ENCODE measurements around the gene NLGN3. TPM values are rescaled to one million over a fixed set of nuclear protein-coding genes. Genes with fewer than 3 reads are reported as not detected.

Gene NLGN3
- total RNA-seq, 6 experiments from 2014 or later, result 0.12 to 0.25 (median 0.14) TPM; not detected in 1

- ATAC-seq (no peak), DNase-seq (no peak)
- no peak overlapping the region for H3K4me3 ChIP-seq
- 40% methylated on average over 2 of the region's 6 CpGs for WGBS (ENCODE audit: insufficient coverage, low coverage, low lambda C conversion rate, missing lambda C conversion rate)
- no peak overlapping the region for H3K27ac ChIP-seq
- no peak for TF ChIP-seq CTCF (IDR thresholded peaks at IDR 0.05)
- TF ChIP-seq POLR2A (IDR thresholded peaks at IDR 0.05), result no peak
- intact Hi-C loops (cut with DNase I), result no loop called here
- peaks cover 0 to 19% (median 4%) of the 10 kb centered on the region in 4 donors for H3K36me3 ChIP-seq
- H3K27me3 ChIP-seq, result no peaks in the 10 kb centered on the region
- H3K4me1 ChIP-seq, result no peaks in the 10 kb centered on the region
- no peaks in the 10 kb centered on the region for H3K9me3 ChIP-seq
Observed at GRCh38 chrX:71140440-71140839, 4.2 kb upstream of the NLGN3 start.

- no peaks in the 10 kb centered on the region for H3K9me3 ChIP-seq
- H3K27me3 ChIP-seq, result no peaks in the 10 kb centered on the region
- H3K36me3 ChIP-seq, result peaks cover 0 to 11% (median 3%) of the 10 kb centered on the region in 4 donors
- TF ChIP-seq CTCF (IDR thresholded peaks at IDR 0.05) (no peak), POLR2A (IDR thresholded peaks at IDR 0.05) (no peak)
- WGBS (ENCODE audit: insufficient coverage, low coverage, low lambda C conversion rate, missing lambda C conversion rate), result 55% methylated on average over 4 of the region's 6 CpGs
- no peaks in the 10 kb centered on the region for H3K4me1 ChIP-seq
- intact Hi-C loops (cut with DNase I), result no loop called here
- H3K27ac ChIP-seq, result no peak overlapping the region
- ATAC-seq (peak in 2 of 4 donors; percentile 19 to 39), DNase-seq (peak in 2 of 3 donors; percentile 37 to 48)
- H3K4me3 ChIP-seq, result no peak overlapping the region
Observed at GRCh38 chrX:71143508-71143907, 1.1 kb upstream of the NLGN3 start.

- H3K9me3 ChIP-seq, result no peaks in the 10 kb centered on the region
- WGBS (ENCODE audit: insufficient coverage, low coverage, low lambda C conversion rate, missing lambda C conversion rate), result 79% methylated on average over 14 of the region's 28 CpGs
- DNase-seq (no peak), ATAC-seq (no peak)
- H3K4me3 ChIP-seq, result no peak overlapping the region
- H3K36me3 ChIP-seq, result no peaks in the 10 kb centered on the region
- intact Hi-C loops (cut with DNase I), result no loop called here
- H3K27ac ChIP-seq, result no peak overlapping the region
- H3K4me1 ChIP-seq, result no peaks in the 10 kb centered on the region
- H3K27me3 ChIP-seq, result no peaks in the 10 kb centered on the region
- no peak for TF ChIP-seq POLR2A (IDR thresholded peaks at IDR 0.05)
- no peak for TF ChIP-seq CTCF (IDR thresholded peaks at IDR 0.05)
Observed at GRCh38 chrX:71147496-71148277, 3.0 kb downstream of the NLGN3 start.

- Histone ChIP-seq H3K4me3 (no peak overlapping the region), H3K4me1 (no peaks in the 10 kb centered on the region), H3K36me3 (no peaks in the 10 kb centered on the region), H3K27ac (no peak overlapping the region), H3K27me3 (no peaks in the 10 kb centered on the region), H3K9me3 (no peaks in the 10 kb centered on the region)
- DNase-seq (no peak), ATAC-seq (no peak)
- intact Hi-C loops (cut with DNase I), result no loop called here
- no peak for TF ChIP-seq CTCF (IDR thresholded peaks at IDR 0.05)
- TF ChIP-seq POLR2A (IDR thresholded peaks at IDR 0.05), result no peak
- WGBS (ENCODE audit: insufficient coverage, low coverage, low lambda C conversion rate, missing lambda C conversion rate), result no CpG with 5 or more reads among the region's 8 CpGs
Observed at GRCh38 chrX:71148278-71148663, 3.6 kb downstream of the NLGN3 start.
